ENCODE data around the gene VWCE. TPM values are rescaled to one million over a fixed set of nuclear protein-coding genes. Genes with fewer than 3 reads are reported as not detected.

The VWCE gene
- total RNA-seq, 1 experiment from 2014 or later, result 2.5 TPM

DNA sequence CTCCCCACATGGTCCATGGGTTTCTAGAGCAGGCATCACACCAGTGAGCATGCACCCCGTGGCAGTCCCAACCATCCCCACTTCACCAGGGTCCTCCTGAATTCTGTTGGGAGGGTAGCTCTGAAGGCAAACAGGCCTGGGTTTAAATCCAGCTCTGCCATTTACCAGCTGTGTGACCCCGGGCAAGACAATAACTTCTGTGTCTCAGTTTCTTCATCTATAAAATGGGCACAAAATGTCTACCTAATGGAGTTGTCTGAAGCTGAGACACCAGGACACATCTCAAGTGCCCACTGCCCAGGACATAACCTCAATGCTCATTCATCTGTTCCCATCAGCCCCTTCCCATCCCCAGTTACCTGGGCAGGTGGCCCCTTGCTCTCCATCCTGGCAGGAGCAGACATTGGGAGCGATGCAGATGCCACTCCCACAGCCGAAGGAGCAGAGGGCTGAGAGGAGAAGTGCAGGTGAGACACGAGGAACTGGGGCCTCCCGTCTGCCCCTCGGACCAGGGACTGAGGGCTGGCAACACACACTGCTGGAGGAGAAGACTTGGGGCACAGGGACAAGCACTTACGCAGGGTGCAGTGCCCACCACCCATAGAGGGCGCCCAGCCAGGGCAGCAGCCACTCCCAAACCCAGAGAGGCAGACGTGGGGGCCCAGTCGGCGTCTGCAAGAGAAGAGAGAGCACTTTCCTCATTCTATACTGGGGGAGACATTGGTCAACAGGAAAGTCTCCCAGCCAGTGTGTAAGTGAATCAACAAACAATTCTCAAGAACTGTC lies 4.0 kb downstream of the VWCE start:
- Histone ChIP-seq H3K4me1 (ENCODE audit: control insufficient read depth in 1 of 2, insufficient read depth in 2 of 2, low read length in 2 of 2) (no peaks in the 10 kb centered on the region), H3K9me2 (ENCODE audit: insufficient read depth) (no peaks in the 10 kb centered on the region), H3K4me2 (ENCODE audit: low read length) (no peak overlapping the region), H3K4me3 (replicated peaks in 1 of 2; ENCODE audit: low read depth in 1 of 2, low read length in 2 of 2) (no peak overlapping the region), H2AFZ (ENCODE audit: low read depth, low read length, poor library complexity, severe bottlenecking) (no peak overlapping the region), H3K9me3 (ENCODE audit: control insufficient read depth in 1 of 2, insufficient read depth in 1 of 2, low read depth in 1 of 2, low read length in 2 of 2) (no peaks in the 10 kb centered on the region), H3K79me2 (ENCODE audit: insufficient read depth, low read length) (no peaks in the 10 kb centered on the region), H3K36me3 (ENCODE audit: control insufficient read depth in 1 of 2, insufficient read depth in 2 of 2, low read length in 2 of 2) (no peaks in the 10 kb centered on the region), H4K20me1 (ENCODE audit: insufficient read depth) (no peaks in the 10 kb centered on the region), H3K9ac (ENCODE audit: low read length) (no peak overlapping the region), H3K27me3 (ENCODE audit: insufficient read depth, low read length) (no peaks in the 10 kb centered on the region), H3K27ac (ENCODE audit: low read depth, low read length) (no peak overlapping the region)
- intact Hi-C loops (cut with micrococcal nuclease), result no loop called here
- ChIA-PET RAD21 (ENCODE audit: low non-redundant PET in 1 of 2, low total read pairs in 2 of 2, uncharacterized antibody in 2 of 2, unreplicated experiment in 2 of 2) (no interaction called here), CTCF (no interaction called here), POLR2A (no interaction called here)
- peak; percentile 45; the same call in 1 of the 2 replicates for ATAC-seq
- DNase-seq (ENCODE audit: low read depth, low spot score), result no peak
- BruUV-seq (replicated peaks), result no TSS peak
- TF ChIP-seq SIN3A (IDR thresholded peaks at IDR 0.05; ENCODE audit: low read depth) (no peak), RAD21 (IDR thresholded peaks at IDR 0.05; ENCODE audit: low read depth) (no peak)
- TF ChIP-seq, protein P1, sequence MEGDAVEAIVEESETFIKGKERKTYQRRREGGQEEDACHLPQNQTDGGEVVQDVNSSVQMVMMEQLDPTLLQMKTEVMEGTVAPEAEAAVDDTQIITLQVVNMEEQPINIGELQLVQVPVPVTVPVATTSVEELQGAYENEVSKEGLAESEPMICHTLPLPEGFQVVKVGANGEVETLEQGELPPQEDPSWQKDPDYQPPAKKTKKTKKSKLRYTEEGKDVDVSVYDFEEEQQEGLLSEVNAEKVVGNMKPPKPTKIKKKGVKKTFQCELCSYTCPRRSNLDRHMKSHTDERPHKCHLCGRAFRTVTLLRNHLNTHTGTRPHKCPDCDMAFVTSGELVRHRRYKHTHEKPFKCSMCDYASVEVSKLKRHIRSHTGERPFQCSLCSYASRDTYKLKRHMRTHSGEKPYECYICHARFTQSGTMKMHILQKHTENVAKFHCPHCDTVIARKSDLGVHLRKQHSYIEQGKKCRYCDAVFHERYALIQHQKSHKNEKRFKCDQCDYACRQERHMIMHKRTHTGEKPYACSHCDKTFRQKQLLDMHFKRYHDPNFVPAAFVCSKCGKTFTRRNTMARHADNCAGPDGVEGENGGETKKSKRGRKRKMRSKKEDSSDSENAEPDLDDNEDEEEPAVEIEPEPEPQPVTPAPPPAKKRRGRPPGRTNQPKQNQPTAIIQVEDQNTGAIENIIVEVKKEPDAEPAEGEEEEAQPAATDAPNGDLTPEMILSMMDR (IDR thresholded peaks at IDR 0.05 in 2 of 3, conservative IDR thresholded peaks at IDR 0.05 in 1 of 3; ENCODE audit: borderline replicate concordance in 1 of 3, insufficient read depth in 1 of 3, low read depth in 2 of 3, low read length in 2 of 3), result peak in 2 of 3 experiments; percentile 31 to 35; a peak in 2 of 6 replicates
- TF ChIP-seq, protein P2, sequence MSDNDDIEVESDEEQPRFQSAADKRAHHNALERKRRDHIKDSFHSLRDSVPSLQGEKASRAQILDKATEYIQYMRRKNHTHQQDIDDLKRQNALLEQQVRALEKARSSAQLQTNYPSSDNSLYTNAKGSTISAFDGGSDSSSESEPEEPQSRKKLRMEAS (IDR thresholded peaks at IDR 0.05), result no peak

DNA sequence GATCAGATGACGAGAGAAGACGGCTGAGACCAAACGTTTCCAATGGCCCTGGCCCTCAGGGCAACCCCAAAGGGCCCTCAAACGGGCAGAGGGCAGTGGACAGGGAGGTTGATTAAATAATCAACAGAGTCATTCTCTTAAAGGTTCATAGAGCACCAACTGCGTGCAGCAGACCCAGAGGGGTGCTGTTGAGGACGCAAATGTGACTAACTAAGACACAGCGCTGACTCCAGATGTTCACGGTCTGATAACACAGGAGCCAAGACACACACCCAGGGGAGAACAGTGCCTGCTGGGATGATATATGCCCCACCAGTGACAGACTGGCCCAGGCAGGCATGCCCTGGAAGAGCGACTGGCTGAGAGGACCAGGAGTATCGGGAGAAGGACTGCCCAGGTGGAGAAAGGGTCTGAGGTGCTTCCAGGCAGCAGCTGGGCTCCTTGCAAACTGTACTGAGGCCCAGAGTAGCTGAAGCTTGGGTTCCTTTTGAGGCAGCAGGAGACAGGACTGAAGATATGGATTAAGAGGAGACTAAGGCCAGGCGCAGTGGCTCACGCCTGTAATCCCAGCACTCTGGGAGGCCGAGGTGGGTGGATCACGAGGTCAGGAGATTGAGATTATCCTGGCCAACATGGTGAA lies 7.7 kb downstream of the VWCE start:
- DNase-seq (ENCODE audit: low read depth, low spot score), result no peak
- Histone ChIP-seq H2AFZ (ENCODE audit: low read depth, low read length, poor library complexity, severe bottlenecking) (no peak overlapping the region), H4K20me1 (ENCODE audit: insufficient read depth) (no peaks in the 10 kb centered on the region), H3K4me1 (ENCODE audit: control insufficient read depth in 1 of 2, insufficient read depth in 2 of 2, low read length in 2 of 2) (no peaks in the 10 kb centered on the region), H3K9ac (ENCODE audit: low read length) (no peak overlapping the region), H3K9me2 (ENCODE audit: insufficient read depth) (no peaks in the 10 kb centered on the region), H3K9me3 (ENCODE audit: control insufficient read depth in 1 of 2, insufficient read depth in 1 of 2, low read depth in 1 of 2, low read length in 2 of 2) (no peaks in the 10 kb centered on the region), H3K79me2 (ENCODE audit: insufficient read depth, low read length) (no peaks in the 10 kb centered on the region), H3K36me3 (ENCODE audit: control insufficient read depth in 1 of 2, insufficient read depth in 2 of 2, low read length in 2 of 2) (no peaks in the 10 kb centered on the region), H3K4me3 (replicated peaks in 1 of 2; ENCODE audit: low read depth in 1 of 2, low read length in 2 of 2) (no peak overlapping the region), H3K27me3 (ENCODE audit: insufficient read depth, low read length) (no peaks in the 10 kb centered on the region), H3K27ac (ENCODE audit: low read depth, low read length) (no peak overlapping the region), H3K4me2 (ENCODE audit: low read length) (no peak overlapping the region)
- ChIA-PET RAD21 (ENCODE audit: low non-redundant PET in 1 of 2, low total read pairs in 2 of 2, uncharacterized antibody in 2 of 2, unreplicated experiment in 2 of 2) (no interaction called here), POLR2A (no interaction called here), CTCF (interaction anchor here (0.7 kb wide), 1 partner anchor 142 kb away, joined by 3 read pairs; no protein-coding TSS in a partner anchor)
- intact Hi-C loops (cut with micrococcal nuclease), result no loop called here
- ATAC-seq, result no peak
- no TSS peak for BruUV-seq (replicated peaks)
- no peak for TF ChIP-seq POLR2AphosphoS5 (IDR thresholded peaks at IDR 0.05; ENCODE audit: low read depth, low read length)
